CD4-positive, alpha-beta T cell treated with Interleukin-17A for 1 hour (primary cell): ENCODE measurements around the gene WDPCP.
"Not testable (repeated sequence)": the region's sequence is repeated elsewhere in the genome, so short reads cannot be mapped to it uniquely, and the experiment has no call there.

Source experiments
- DNase-seq: peaks from one replicate; pipeline ENCODE4 v3.0.0-alpha.2; 2020

Gene WDPCP

GRCh38 chr2:63343397-63344109 is 244.7 kb downstream of the WDPCP start:
- no peak for DNase-seq

- DNase-seq: no peak
These were observed 247.8 kb downstream of the WDPCP start for GRCh38 chr2:63340443-63340842.

GRCh38 chr2:63334910-63335309 is 253.4 kb downstream of the WDPCP start:
- DNase-seq: no peak

- DNase-seq: no peak
These were observed 261.8 kb downstream of the WDPCP start for GRCh38 chr2:63326473-63326872.

GRCh38 chr2:63323662-63324061 is 264.6 kb downstream of the WDPCP start:
- DNase-seq: not testable (repeated sequence)

- DNase-seq: not testable (repeated sequence)
These were observed 266.3 kb downstream of the WDPCP start for GRCh38 chr2:63321973-63322372.

GRCh38 chr2:63320669-63321068 is 267.6 kb downstream of the WDPCP start:
- DNase-seq: no peak

GRCh38 chr2:63310614-63311013 is 277.7 kb downstream of the WDPCP start:
- no peak for DNase-seq

- DNase-seq: no peak
These were observed 286.8 kb downstream of the WDPCP start for GRCh38 chr2:63301481-63301880.

- no peak for DNase-seq
These were observed 287.4 kb downstream of the WDPCP start for GRCh38 chr2:63300835-63301234.

GRCh38 chr2:63287956-63288355 is 300.3 kb downstream of the WDPCP start:
- DNase-seq: no peak

- DNase-seq: not testable (repeated sequence)
These were observed 301.8 kb downstream of the WDPCP start for GRCh38 chr2:63286520-63286919.

GRCh38 chr2:63283273-63283672 is 305.0 kb downstream of the WDPCP start:
- no peak for DNase-seq

GRCh38 chr2:63272560-63272959 is 315.7 kb downstream of the WDPCP start:
- DNase-seq: no peak

- no peak for DNase-seq
These were observed 317.6 kb downstream of the WDPCP start for GRCh38 chr2:63270717-63271116.

GRCh38 chr2:63268946-63269345 is 319.3 kb downstream of the WDPCP start:
- no peak for DNase-seq

GRCh38 chr2:63261137-63261621 is 327.1 kb downstream of the WDPCP start:
- DNase-seq: no peak

GRCh38 chr2:63257473-63257872 is 330.8 kb downstream of the WDPCP start:
- no peak for DNase-seq

GRCh38 chr2:63249161-63249560 is 339.1 kb downstream of the WDPCP start:
- no peak for DNase-seq

- no peak for DNase-seq
These were observed 345.5 kb downstream of the WDPCP start for GRCh38 chr2:63242747-63243146.

GRCh38 chr2:63225964-63226686 is 362.2 kb downstream of the WDPCP start:
- DNase-seq: no peak

- no peak for DNase-seq
These were observed 369.3 kb downstream of the WDPCP start for GRCh38 chr2:63218800-63219526.

- DNase-seq: no peak
These were observed 393.0 kb downstream of the WDPCP start for GRCh38 chr2:63195310-63195709.

- no peak for DNase-seq
These were observed 394.1 kb downstream of the WDPCP start for GRCh38 chr2:63194175-63194574.
